Karpas-422 (cell line): ENCODE data around the gene CPT1B. TPM values are rescaled to one million over a fixed set of nuclear protein-coding genes. Genes with fewer than 3 reads are reported as not detected.

Experiments used
- DNase-seq: peaks from one replicate; pipeline ENCODE4 v3.0.0-alpha.2; 2015
- H2AFZ ChIP-seq: fragments of 200-600 bp; sonication (generic); 2 replicates; pipeline ENCODE4 v1.6.1; 2014; ENCODE audit warnings: antibody characterized with exemption, low read length, mixed read lengths
- H3K27ac ChIP-seq: fragments of 200-600 bp; sonication (generic); 2 replicates; pipeline ENCODE4 v1.5.1; 2014; ENCODE audit warnings: mild to moderate bottlenecking, low read length, moderate library complexity
- H3K27me3 ChIP-seq: fragments of 200-600 bp; sonication (generic); 2 replicates; pipeline ENCODE4 v1.6.1; 2014; ENCODE audit warnings: low read length, mixed read lengths
- H3K36me3 ChIP-seq: fragments of 200-600 bp; sonication (generic); 2 replicates; pipeline ENCODE4 v1.6.1; 2014; ENCODE audit warnings: low read length, mixed read lengths; ENCODE audit not compliant: insufficient read depth
- H3K4me1 ChIP-seq: fragments of 200-600 bp; sonication (generic); 2 replicates; pipeline ENCODE4 v1.6.1; 2014; ENCODE audit warnings: mild to moderate bottlenecking, low read length, mixed read lengths
- H3K4me2 ChIP-seq: fragments of 200-600 bp; sonication (generic); 2 replicates; pipeline ENCODE4 v1.6.1; 2014; ENCODE audit warnings: low read length, low read depth, mild to moderate bottlenecking; ENCODE audit not compliant: poor library complexity, severe bottlenecking
- H3K4me3 ChIP-seq: fragments of 200-600 bp; sonication (generic); 2 replicates; pipeline ENCODE4 v1.5.1; 2014; ENCODE audit warnings: mild to moderate bottlenecking, antibody characterized with exemption, low read length, mixed read lengths
- H3K79me2 ChIP-seq: fragments of 200-600 bp; sonication (generic); 2 replicates; pipeline ENCODE4 v1.6.1; 2014; ENCODE audit warnings: mild to moderate bottlenecking, low read length, mixed read lengths
- H3K9ac ChIP-seq: fragments of 200-600 bp; sonication (generic); 2 replicates; pipeline ENCODE4 v1.6.0; 2014; ENCODE audit warnings: low read length
- H3K9me2 ChIP-seq: fragments of 200-600 bp; sonication (generic), shearing (Covaris generic); replicated peaks from 2 replicates; pipeline ENCODE4 v1.6.0; 2014; ENCODE audit warnings: mild to moderate bottlenecking, low read length, moderate library complexity; ENCODE audit not compliant: insufficient read depth
- H3K9me3 ChIP-seq: fragments of 300-700, 200-600 bp; sonication (generic); 2 replicates; pipeline ENCODE4 v1.6.1; 2014; ENCODE audit warnings: low read length, mixed read lengths
- H4K20me1 ChIP-seq: fragments of 200-600 bp; sonication (generic); 2 replicates; pipeline ENCODE4 v1.6.1; 2014; ENCODE audit warnings: mild to moderate bottlenecking, antibody characterized with exemption, low read length, low read depth; ENCODE audit not compliant: insufficient read depth
- total RNA-seq: library from RNA; depleted of rRNA; stranded (reverse); fragments of >200 nt; shearing (Covaris generic); gene quantifications from 2 replicates; pipeline ENCODE4 v1.2.3, GENCODE V29; 2014; ENCODE audit warnings: low replicate concordance; rRNA removed

CPT1B gene
- 50.3 and 80.0 TPM in 2 replicates for total RNA-seq

DNA sequence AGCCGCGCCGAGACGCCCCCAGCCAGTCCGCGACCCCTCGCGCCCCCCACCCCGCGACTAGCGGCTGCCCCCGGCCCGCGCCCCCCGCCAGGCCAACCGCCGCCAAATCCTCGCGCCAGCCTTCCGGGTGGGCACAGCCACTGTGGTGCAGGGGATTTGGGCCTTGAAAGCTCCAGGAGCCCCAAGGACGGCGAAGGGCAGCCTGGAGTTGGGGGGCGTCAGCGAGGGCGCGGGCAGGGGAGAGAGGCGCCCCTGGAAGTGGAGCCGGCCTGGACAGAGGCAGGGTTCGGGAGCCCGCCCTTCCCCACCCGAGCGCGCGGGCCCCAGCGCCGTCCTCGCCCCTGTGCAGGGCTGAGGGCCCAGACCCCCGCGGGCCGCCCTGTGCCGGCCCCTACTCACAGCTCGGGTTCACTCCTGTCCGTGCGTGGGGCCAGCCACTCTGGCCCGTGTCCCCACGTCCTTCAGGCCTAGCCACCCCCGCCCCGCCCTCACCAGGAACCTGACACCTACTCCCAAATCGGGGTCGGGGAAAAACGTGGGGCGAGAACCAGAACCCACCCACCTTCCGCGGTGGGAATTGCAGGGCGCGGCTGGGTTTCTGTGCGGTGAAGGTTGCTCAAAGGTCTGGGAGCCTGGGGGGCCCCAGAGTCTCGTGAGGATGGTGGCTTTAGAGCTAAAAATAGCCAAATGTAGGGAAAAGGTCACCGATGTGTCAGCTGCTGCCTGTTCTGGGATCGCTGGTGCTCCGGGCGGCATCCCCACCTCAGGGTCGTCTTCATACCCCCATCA is at the start of gene CPT1B:
TSS of gene CPT1B (minus strand) at position 441 of the 789 bp plus-strand sequence. CDS start 512 bp downstream, outside the sequence.
- H3K9me3 ChIP-seq: no peaks in the 10 kb centered on the region
- H3K9ac ChIP-seq: no peak within 1 kb of the TSS
- H3K36me3 ChIP-seq: peaks cover 16% of the 10 kb centered on the region; the same call in 1 of the 2 replicates
- no peak within 1 kb of the TSS for H3K4me3 ChIP-seq
- H3K4me1 ChIP-seq: peaks cover 11% of the 10 kb centered on the region
- no peak for DNase-seq
- H3K79me2 ChIP-seq: peaks cover 19% of the 10 kb centered on the region
- no peaks in the 10 kb centered on the region for H4K20me1 ChIP-seq
- H2AFZ ChIP-seq: no peak within 1 kb of the TSS
- H3K9me2 ChIP-seq: no peaks in the 10 kb centered on the region
- no peak within 1 kb of the TSS for H3K4me2 ChIP-seq
- no peak within 1 kb of the TSS for H3K27ac ChIP-seq
- no peaks in the 10 kb centered on the region for H3K27me3 ChIP-seq

DNA sequence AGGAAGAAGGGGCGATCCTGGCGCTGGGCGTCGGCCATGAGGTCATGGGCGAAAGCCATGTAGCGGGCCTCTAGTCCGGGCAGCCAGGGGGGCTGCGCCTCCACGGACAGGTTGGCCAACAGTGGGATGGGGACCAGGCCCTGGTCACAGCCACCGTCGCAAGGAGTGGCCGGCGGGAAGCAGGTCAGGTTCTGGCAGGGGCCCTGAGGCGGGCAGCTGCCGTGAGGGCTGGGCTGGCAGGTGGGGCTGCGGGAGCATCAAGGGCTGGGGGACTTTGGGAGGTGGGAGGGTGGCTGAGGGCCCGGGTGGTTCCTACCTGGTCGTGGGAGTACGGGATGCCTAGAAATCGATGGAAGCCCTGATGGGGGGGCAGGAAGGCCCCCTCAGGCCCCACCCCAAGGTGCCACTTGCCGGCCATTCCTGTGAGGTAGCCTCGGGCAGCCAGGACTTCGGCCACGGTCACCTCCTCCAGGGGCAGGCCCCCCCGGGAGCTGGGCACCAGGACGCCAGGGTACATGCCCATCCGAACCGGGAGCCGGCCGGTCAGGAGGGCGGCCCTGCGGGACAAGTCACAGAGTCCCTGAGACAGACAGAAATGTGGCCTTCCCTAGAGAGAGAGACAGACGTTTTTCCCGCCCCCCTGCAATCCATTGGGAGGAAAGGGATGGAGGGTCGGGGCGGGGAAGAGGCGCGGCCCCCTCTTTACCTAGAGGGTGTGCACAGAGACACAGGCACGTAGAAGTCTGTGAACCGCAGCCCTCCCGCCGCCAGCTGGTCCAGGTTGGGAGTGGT is 48.8 kb upstream of the CPT1B start:
- H3K4me2 ChIP-seq: peak overlapping the region; percentile 87
- peaks cover 9% of the 10 kb centered on the region for H3K79me2 ChIP-seq
- no peaks in the 10 kb centered on the region for H3K9me2 ChIP-seq
- peak overlapping the region; percentile 89; the same call in 1 of the 2 replicates for H2AFZ ChIP-seq
- no peaks in the 10 kb centered on the region for H3K27me3 ChIP-seq
- no peaks in the 10 kb centered on the region for H3K36me3 ChIP-seq
- H3K4me1 ChIP-seq: peaks cover 29% of the 10 kb centered on the region
- H3K9ac ChIP-seq: peak overlapping the region; percentile 95
- no peaks in the 10 kb centered on the region for H4K20me1 ChIP-seq
- no peaks in the 10 kb centered on the region for H3K9me3 ChIP-seq
- H3K27ac ChIP-seq: no peak overlapping the region
- peak overlapping the region; percentile 90 for H3K4me3 ChIP-seq
- peak; percentile 70 for DNase-seq

DNA sequence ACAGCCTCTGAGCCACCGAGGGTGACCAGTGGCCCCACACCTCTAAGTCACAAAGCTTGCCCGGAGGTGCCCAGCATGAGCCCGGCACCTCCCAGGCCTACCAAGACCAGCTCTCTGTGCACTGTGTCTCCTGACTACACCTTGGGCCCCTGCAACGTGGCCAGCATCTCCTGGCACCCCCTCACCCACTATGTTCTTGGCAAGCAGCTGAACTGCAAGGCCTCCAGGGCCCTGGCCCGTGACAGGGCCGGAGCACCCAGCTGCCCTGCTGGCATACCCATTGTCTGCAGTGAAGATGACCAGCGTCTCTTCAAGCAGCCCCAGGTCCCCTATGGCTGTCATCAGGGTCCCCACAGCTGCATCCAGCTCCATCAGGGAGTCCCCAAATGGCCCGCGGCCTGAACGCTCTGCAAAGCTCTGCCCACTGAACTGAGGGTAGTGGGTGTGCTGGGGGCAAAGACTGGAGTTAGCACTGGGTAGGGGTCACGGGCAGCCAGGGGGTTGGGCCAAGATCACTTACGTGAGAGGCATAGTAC is 48.2 kb upstream of the CPT1B start:
- no peaks in the 10 kb centered on the region for H3K9me3 ChIP-seq
- no peaks in the 10 kb centered on the region for H3K36me3 ChIP-seq
- peaks cover 36% of the 10 kb centered on the region for H3K4me1 ChIP-seq
- H3K9ac ChIP-seq: peak overlapping the region; percentile 95; the same call in 1 of the 2 replicates
- H2AFZ ChIP-seq: no peak overlapping the region
- H3K79me2 ChIP-seq: peaks cover 9% of the 10 kb centered on the region
- H3K27ac ChIP-seq: no peak overlapping the region
- H4K20me1 ChIP-seq: no peaks in the 10 kb centered on the region
- peak overlapping the region; percentile 90; the same call in 1 of the 2 replicates for H3K4me3 ChIP-seq
- peak overlapping the region; percentile 87 for H3K4me2 ChIP-seq
- H3K9me2 ChIP-seq: no peaks in the 10 kb centered on the region
- H3K27me3 ChIP-seq: no peaks in the 10 kb centered on the region
- no peak for DNase-seq

DNA sequence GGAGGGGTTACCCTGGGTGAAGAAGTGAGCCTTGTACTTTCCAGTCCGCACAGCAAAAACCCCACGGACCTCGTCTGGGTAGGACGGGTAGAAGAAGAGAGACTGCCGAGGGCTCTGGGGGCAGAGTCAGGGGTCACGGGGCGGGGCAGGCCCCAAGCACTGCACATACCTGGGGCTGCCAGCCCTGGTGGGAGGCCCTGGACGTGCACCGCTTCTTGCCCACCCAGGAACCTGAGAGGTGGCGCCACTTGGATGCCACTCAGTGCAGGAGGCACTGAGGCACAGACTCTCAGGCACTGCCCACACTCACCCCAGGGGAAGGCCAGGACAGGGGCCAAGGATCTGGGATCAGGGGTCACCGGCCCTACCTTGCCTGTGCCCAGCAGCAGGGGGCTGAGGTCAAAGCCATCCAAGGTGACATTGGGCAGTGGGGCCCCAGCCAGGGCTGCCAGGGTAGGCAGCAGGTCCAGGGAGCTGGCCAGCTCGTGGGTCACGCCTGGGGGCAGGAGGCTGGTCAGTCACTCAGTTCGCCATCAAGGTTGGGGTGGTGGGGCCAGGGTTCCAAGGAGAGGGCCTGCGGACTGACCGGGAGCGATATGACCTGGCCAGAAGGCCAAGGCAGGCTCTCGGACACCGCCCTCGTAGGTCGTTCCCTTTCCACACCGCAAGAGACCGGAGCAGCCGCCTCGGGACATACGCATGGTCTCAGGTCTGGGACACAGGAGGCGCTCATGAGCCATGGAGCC is 47.5 kb upstream of the CPT1B start:
- Histone ChIP-seq H3K27me3 (no peaks in the 10 kb centered on the region), H3K9me2 (no peaks in the 10 kb centered on the region), H3K27ac (no peak overlapping the region), H2AFZ (no peak overlapping the region), H4K20me1 (no peaks in the 10 kb centered on the region), H3K36me3 (no peaks in the 10 kb centered on the region), H3K4me2 (no peak overlapping the region), H3K4me1 (peaks cover 42% of the 10 kb centered on the region), H3K9me3 (no peaks in the 10 kb centered on the region), H3K9ac (no peak overlapping the region), H3K79me2 (peaks cover 9% of the 10 kb centered on the region), H3K4me3 (no peak overlapping the region)
- DNase-seq: no peak

DNA sequence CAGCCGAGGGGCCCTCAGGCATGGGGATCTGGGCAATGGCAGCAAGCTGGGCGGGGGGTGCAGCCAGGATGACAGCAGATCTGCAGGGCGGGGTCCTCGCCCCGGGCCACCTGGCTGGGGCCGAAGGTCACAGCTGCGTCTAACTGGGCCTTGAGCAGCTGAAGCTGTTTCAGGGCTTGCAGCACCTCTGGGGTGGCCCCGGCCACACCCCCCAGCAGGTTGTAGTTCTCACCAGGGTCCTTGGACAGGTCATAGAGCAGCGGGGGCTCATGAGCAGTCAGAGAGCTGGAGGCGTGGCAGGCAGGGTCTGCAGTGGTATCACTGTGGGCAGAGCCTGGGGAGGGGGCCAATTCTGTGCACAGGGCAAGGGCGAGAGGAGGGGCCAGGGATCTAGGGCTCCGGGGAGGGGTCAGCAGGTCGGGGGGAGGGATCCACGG is 46.9 kb upstream of the CPT1B start:
- Histone ChIP-seq H3K4me1 (peaks cover 46% of the 10 kb centered on the region), H3K27me3 (no peaks in the 10 kb centered on the region), H3K27ac (no peak overlapping the region), H2AFZ (no peak overlapping the region), H4K20me1 (no peaks in the 10 kb centered on the region), H3K36me3 (no peaks in the 10 kb centered on the region), H3K9me3 (no peaks in the 10 kb centered on the region), H3K4me2 (no peak overlapping the region), H3K4me3 (no peak overlapping the region), H3K79me2 (peaks cover 9% of the 10 kb centered on the region), H3K9me2 (no peaks in the 10 kb centered on the region), H3K9ac (no peak overlapping the region)
- no peak for DNase-seq

DNA sequence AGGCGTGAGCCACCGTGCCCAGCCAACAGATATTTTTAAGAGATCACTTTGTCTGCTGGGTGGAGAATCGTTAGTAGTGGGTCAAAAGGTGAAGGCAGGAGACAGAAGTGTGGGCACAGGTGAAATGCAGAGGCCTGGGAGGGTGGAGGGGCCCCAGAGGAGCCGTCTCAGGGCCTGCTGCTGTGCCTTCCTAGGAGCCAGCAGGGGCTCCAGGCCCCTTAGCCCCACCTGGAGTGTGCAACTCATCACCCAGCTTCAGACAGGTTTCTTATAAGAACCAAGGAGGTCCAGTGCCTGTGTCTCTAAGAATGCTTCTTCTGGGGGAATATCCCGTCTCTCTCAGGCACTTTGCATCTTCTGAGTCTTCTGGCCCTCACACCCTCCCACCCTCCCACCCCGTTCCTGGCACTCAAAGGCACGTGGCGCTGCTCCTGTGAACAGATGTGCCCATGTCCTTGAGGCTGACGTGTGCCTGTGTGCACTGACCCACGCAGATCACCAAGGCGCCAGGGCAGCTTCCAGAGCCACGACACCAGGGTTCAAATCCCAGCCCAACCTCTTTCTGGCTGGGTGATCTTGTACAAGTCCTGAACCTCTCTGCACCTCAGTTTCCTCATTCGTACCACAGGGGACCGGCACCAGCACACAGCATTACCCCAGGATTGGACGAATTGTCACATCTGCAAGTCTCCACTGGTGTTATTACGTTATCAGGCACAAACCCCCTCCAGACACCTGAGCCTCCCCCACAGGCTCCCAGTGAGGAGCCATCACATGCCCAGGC is 46.3 kb upstream of the CPT1B start:
- Histone ChIP-seq H3K4me2 (no peak overlapping the region), H2AFZ (no peak overlapping the region), H3K4me3 (no peak overlapping the region), H3K27ac (no peak overlapping the region), H3K79me2 (peaks cover 9% of the 10 kb centered on the region), H3K36me3 (no peaks in the 10 kb centered on the region), H3K27me3 (no peaks in the 10 kb centered on the region), H3K9me3 (no peaks in the 10 kb centered on the region), H3K4me1 (peaks cover 52% of the 10 kb centered on the region), H3K9me2 (no peaks in the 10 kb centered on the region), H3K9ac (no peak overlapping the region), H4K20me1 (no peaks in the 10 kb centered on the region)
- DNase-seq: no peak

DNA sequence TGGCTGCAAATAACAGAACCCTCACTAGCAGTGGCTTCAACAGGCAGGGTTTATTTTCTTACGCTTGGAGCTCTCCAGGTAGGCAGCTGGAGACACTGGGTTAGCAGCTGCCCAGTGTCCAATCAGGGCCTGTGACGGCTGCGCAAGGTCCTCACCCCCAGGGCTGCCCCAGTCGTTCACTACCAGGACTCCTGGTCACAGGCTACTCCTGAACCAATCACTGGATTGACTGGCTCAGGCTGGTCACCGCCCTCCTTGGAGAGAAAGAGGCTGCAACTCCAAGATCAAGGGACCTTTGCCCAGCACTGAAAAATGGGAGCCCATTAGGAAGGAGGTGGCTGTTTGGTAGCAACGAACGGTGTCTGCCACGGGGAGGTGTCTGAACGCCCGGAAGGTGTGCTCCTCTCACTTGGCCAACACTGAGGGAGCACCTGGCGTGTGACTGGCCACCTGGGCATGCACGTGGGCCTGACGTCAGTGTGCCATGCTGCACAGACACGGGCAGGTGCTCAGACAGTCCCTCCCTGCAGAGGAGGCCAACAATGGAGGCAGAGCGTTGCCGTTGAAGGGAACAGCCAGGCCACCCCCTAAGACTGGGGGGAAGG is 44.6 kb upstream of the CPT1B start:
- H3K27me3 ChIP-seq: no peaks in the 10 kb centered on the region
- peaks cover 8% of the 10 kb centered on the region for H3K79me2 ChIP-seq
- no peaks in the 10 kb centered on the region for H4K20me1 ChIP-seq
- peak overlapping the region; percentile 73 for H3K9ac ChIP-seq
- peak overlapping the region; percentile 97; the same call in 1 of the 2 replicates for H2AFZ ChIP-seq
- H3K4me3 ChIP-seq: peak overlapping the region; percentile 65; the same call in 1 of the 2 replicates
- H3K27ac ChIP-seq: 0 out of 2 replicates have a peak overlapping the region, but pooled peaks have one; percentile 89
- no peak for DNase-seq
- H3K36me3 ChIP-seq: no peaks in the 10 kb centered on the region
- no peaks in the 10 kb centered on the region for H3K9me3 ChIP-seq
- peak overlapping the region; percentile 89 for H3K4me2 ChIP-seq
- H3K4me1 ChIP-seq: peaks cover 46% of the 10 kb centered on the region
- no peaks in the 10 kb centered on the region for H3K9me2 ChIP-seq
